Omental fat pad (tissue), 4 donors: Measurements from ENCODE around the gene TEAD1. TPM values are rescaled to one million over a fixed set of nuclear protein-coding genes. Genes with fewer than 3 reads are reported as not detected.

Experiments used
- ATAC-seq: fragments of 150-250 bp; one replicate; pipeline ENCODE4 v1.9.1; 2016; ENCODE audit warnings: mild to moderate bottlenecking, moderate library complexity; ENCODE audit not compliant: low FRiP score
- DNase-seq: peaks from one replicate; pipeline ENCODE4 v3.0.0-alpha.2; 2019; ENCODE audit warnings: low spot score
- CTCF ChIP-seq, 3 donors: fragments of 450-650 bp; IDR thresholded peaks; one replicate each; pipeline ENCODE4 v1.5.1; 2016 to 2017; ENCODE audit warnings: antibody characterized with exemption in 3 of 3, mild to moderate bottlenecking in 3 of 3, moderate library complexity in 2 of 3
- total RNA-seq, 4 donors: library from RNA; depleted of rRNA; stranded (reverse); fragments of >200 nt; gene quantifications; one replicate each; pipeline ENCODE4 v1.1.0, GENCODE V29; 2016

Gene TEAD1
- total RNA-seq, 4 donors from 2014 or later, result 81.7 to 123 (median 103) TPM

- DNase-seq, result no peak
- no peak for TF ChIP-seq CTCF (IDR thresholded peaks at IDR 0.05)
- ATAC-seq, result no peak
These were observed 19.9 kb downstream of the TEAD1 start for GRCh38 chr11:12694183-12694531.

GRCh38 chr11:12695221-12695794 lies 21.1 kb downstream of the TEAD1 start:
- DNase-seq (no peak), ATAC-seq (no peak)
- TF ChIP-seq CTCF (IDR thresholded peaks at IDR 0.05), result no peak

- TF ChIP-seq CTCF (IDR thresholded peaks at IDR 0.05), result no peak
- ATAC-seq, result no peak
These were observed 21.7 kb downstream of the TEAD1 start for GRCh38 chr11:12695873-12696272.

GRCh38 chr11:12696911-12697581 lies 22.8 kb downstream of the TEAD1 start:
- ATAC-seq (no peak), DNase-seq (no peak)
- TF ChIP-seq CTCF (IDR thresholded peaks at IDR 0.05), result no peak

More at GRCh38 chr11:12695873-12696272, 21.7 kb downstream of the TEAD1 start:
- DNase-seq, result no peak

- no peak for TF ChIP-seq CTCF (IDR thresholded peaks at IDR 0.05)
- ATAC-seq, result no peak
- DNase-seq, result no peak
These were observed 23.8 kb downstream of the TEAD1 start for GRCh38 chr11:12698048-12698447.

GRCh38 chr11:12701811-12702592 lies 27.8 kb downstream of the TEAD1 start:
- no peak for ATAC-seq
- DNase-seq, result no peak
- no peak for TF ChIP-seq CTCF (IDR thresholded peaks at IDR 0.05)
